H1 (cell line): ENCODE measurements around the gene GMPPA. TPM values are rescaled to one million over a fixed set of nuclear protein-coding genes. Genes with fewer than 3 reads are reported as not detected.

ENCODE experiments used
- FOSL1 ChIP-seq: IDR thresholded peaks from 2 replicates; pipeline ENCODE4 v1.6.1; 2011; ENCODE audit warnings: mild to moderate bottlenecking, low read depth, low read length, moderate library complexity; ENCODE audit not compliant: insufficient read depth
- HDAC6 ChIP-seq: IDR thresholded peaks from one replicate; pipeline ENCODE4 v1.7.1; 2012; ENCODE audit warnings: low read depth, mild to moderate bottlenecking, inconsistent platforms, low read length, moderate library complexity
- KDM4A ChIP-seq: IDR thresholded peaks from one replicate; pipeline ENCODE4 v1.7.1; 2012; ENCODE audit warnings: low read depth, mild to moderate bottlenecking, moderate library complexity, low read length, inconsistent platforms; ENCODE audit not compliant: severe bottlenecking
- SIN3A ChIP-seq, 2 experiments: IDR thresholded peaks in 1 of 2; conservative IDR thresholded peaks in 1 of 2; 2 replicates each; pipeline ENCODE4 v1.6.1; 2011 to 2012; ENCODE audit warnings: low read length in 2 of 2, improper control_type of control experiment in 1 of 2, low read depth in 1 of 2, mild to moderate bottlenecking in 1 of 2
- TEAD4 ChIP-seq: IDR thresholded peaks from 2 replicates; pipeline ENCODE4 v1.6.1; 2012; ENCODE audit warnings: low read depth, low read length, inconsistent platforms, mixed read lengths
- polyA plus RNA-seq, 7 experiments: library from polyadenylated mRNA; depleted of rRNA in 3 of 7; stranded (reverse) in 5 of 7; unstranded in 2 of 7; fragments of >200 nt in 5 of 7; fragments of 200-250 nt in 2 of 7; gene quantifications; 1 replicate in 5 of 7; 2 replicates in 1 of 7; 4 replicates in 1 of 7; pipeline versions ENCODE4 v1.2.1 to v1.2.3, GENCODE V29; 2011 to 2013; ENCODE audit warnings: missing spikeins in 2 of 7, mixed read lengths in 2 of 7
- total RNA-seq: library from RNA; stranded (reverse); fragmentation: NEBNext Ultra II Directional; extraction: Animal tissue kit (Norgen Biotek cat#: 25700); gene quantifications from 2 replicates; pipeline ENCODE4 v1.2.1, GENCODE V29; 2021

The GMPPA gene
- total and polyA plus RNA-seq, 2 of the 8 experiments (the other 6 are each of a cell fraction or from before 2014, with no cell fraction given) = 34.3 to 98.8 TPM

- TF ChIP-seq TEAD4 (no peak), HDAC6 (no peak), SIN3A (conservative IDR thresholded peaks at IDR 0.05 in 1 of 2, IDR thresholded peaks at IDR 0.05 in 1 of 2; ENCODE audit: low read depth in 1 of 2, low read length in 2 of 2) (no peak), FOSL1 (no peak), KDM4A (no peak)
Measured at GRCh38 chr2:219477815-219478214, 20.9 kb upstream of the GMPPA start (continued).
